Ovary (tissue), 3 donors: Measurements from ENCODE around the gene TMEM88.

Experiments used
- EP300 ChIP-seq: sonication (generic); formaldehyde crosslinking; IDR thresholded peaks from one replicate; pipeline ENCODE4 v1.6.1; 2017; ENCODE audit warnings: antibody characterized with exemption
- POLR2A ChIP-seq: fragments of 450-650 bp; IDR thresholded peaks from one replicate; pipeline ENCODE4 v1.6.1; 2017; ENCODE audit warnings: antibody characterized with exemption, mild to moderate bottlenecking, moderate library complexity
- TF ChIP-seq, protein P1 (sequence below), 3 donors: fragments of 450-650 bp in 2 of 3; fragments of 200-600 bp in 1 of 3; IDR thresholded peaks; one replicate each; pipeline versions ENCODE4 v1.5.1 to v1.8.0; 2016 to 2022; ENCODE audit warnings: antibody characterized with exemption in 3 of 3, mild to moderate bottlenecking in 1 of 3
- donor health status: DM: no; HTN: no; CAD: no.

DNA sequence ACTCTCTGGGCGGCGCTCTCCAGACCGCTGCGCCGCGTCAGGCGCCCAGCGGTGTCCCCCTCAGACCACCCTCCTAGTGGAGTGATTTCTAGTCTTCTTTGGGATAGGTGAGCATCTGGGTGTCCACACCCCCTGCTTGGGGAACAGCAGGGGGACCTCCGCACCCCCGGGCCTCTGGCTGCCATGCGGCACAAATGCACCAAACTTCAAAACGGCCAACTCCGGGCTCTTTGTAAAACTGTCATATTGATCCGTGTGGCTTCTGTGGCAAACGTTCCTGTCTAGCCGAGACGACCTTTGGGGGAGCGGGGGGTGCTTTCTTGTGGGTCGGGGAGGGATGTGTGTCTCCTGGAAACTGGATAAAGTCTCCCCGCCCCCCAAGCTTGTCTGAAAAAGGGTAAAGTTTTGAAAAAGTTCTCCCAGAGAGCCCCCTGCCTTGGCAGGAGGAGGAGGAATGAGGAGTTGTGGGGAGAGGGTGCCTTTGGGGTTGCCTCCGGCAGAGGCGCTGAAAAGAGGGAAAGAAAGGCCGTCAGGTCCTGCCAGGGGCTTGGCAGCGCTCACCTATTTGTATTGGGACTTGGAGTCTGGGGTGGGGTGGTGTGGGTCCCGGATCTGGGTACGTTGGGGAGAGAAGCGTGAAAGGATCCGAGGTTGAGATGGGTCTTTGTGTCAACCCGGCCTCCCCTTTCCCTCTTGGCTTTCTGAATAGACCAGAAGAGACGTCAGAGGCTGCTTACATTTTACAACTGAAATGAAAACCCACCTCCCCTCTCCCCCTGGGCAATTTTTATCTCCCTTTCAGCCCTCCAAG is 31.6 kb downstream of the TMEM88 start:
- TF ChIP-seq POLR2A (no peak), EP300 (no peak)
- TF ChIP-seq, protein P1, sequence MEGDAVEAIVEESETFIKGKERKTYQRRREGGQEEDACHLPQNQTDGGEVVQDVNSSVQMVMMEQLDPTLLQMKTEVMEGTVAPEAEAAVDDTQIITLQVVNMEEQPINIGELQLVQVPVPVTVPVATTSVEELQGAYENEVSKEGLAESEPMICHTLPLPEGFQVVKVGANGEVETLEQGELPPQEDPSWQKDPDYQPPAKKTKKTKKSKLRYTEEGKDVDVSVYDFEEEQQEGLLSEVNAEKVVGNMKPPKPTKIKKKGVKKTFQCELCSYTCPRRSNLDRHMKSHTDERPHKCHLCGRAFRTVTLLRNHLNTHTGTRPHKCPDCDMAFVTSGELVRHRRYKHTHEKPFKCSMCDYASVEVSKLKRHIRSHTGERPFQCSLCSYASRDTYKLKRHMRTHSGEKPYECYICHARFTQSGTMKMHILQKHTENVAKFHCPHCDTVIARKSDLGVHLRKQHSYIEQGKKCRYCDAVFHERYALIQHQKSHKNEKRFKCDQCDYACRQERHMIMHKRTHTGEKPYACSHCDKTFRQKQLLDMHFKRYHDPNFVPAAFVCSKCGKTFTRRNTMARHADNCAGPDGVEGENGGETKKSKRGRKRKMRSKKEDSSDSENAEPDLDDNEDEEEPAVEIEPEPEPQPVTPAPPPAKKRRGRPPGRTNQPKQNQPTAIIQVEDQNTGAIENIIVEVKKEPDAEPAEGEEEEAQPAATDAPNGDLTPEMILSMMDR (IDR thresholded peaks at IDR 0.05), result no peak
